HEK293 (cell line): ENCODE data around the gene GADD45GIP1.

Experiments used
- ATF2 ChIP-seq: fragments of 450-650 bp; formaldehyde crosslinking; IDR thresholded peaks from 2 replicates; pipeline ENCODE4 v1.5.1; 2016; ENCODE audit warnings: missing biosample characterization, missing genetic modification characterization, low read depth
- EGR2 ChIP-seq: fragments of 450-650 bp; formaldehyde crosslinking; IDR thresholded peaks from 2 replicates; pipeline ENCODE4 v1.5.1; 2016; ENCODE audit warnings: low read depth, missing biosample characterization, missing genetic modification characterization
- GFI1B ChIP-seq: fragments of 450-650 bp; formaldehyde crosslinking; IDR thresholded peaks from 2 replicates; pipeline ENCODE4 v1.5.1; 2016; ENCODE audit warnings: missing biosample characterization, missing genetic modification characterization
- GLI4 ChIP-seq: fragments of 450-650 bp; formaldehyde crosslinking; IDR thresholded peaks from 2 replicates; pipeline ENCODE4 v1.5.1; 2016; ENCODE audit warnings: missing biosample characterization, missing genetic modification characterization
- HOXC10 ChIP-seq: sonication (generic); formaldehyde crosslinking; IDR thresholded peaks from 2 replicates; pipeline ENCODE4 v1.8.1; 2023; ENCODE audit warnings: mild to moderate bottlenecking, missing genetic modification reagents
- KLF9 ChIP-seq: fragments of 450-650 bp; formaldehyde crosslinking; IDR thresholded peaks from 2 replicates; pipeline ENCODE4 v1.5.1; 2016; ENCODE audit warnings: missing biosample characterization, missing genetic modification characterization, low read depth
- MZF1 ChIP-seq: fragments of 450-650 bp; formaldehyde crosslinking; IDR thresholded peaks from 2 replicates; pipeline ENCODE4 v1.5.1; 2017; ENCODE audit warnings: missing biosample characterization, missing genetic modification characterization, borderline replicate concordance
- OVOL3 ChIP-seq: fragments of 450-650 bp; formaldehyde crosslinking; IDR thresholded peaks from 2 replicates; pipeline ENCODE4 v1.5.1; 2016; ENCODE audit warnings: missing biosample characterization, missing genetic modification characterization
- SP3 ChIP-seq: fragments of 450-650 bp; formaldehyde crosslinking; IDR thresholded peaks from 2 replicates; pipeline ENCODE4 v1.5.1; 2016; ENCODE audit warnings: missing biosample characterization, missing genetic modification characterization
- WT1 ChIP-seq: fragments of 450-650 bp; formaldehyde crosslinking; IDR thresholded peaks from 2 replicates; pipeline ENCODE4 v1.5.1; 2016; ENCODE audit warnings: missing biosample characterization, missing genetic modification characterization
- ZBTB21 ChIP-seq: fragments of 450-650 bp; formaldehyde crosslinking; IDR thresholded peaks from 2 replicates; pipeline ENCODE4 v1.5.1; 2017; ENCODE audit warnings: missing biosample characterization, missing genetic modification characterization
- ZBTB8A ChIP-seq: fragments of 450-650 bp; formaldehyde crosslinking; IDR thresholded peaks from 2 replicates; pipeline ENCODE4 v1.5.1; 2016; ENCODE audit warnings: missing biosample characterization, missing genetic modification characterization
- ZNF10 ChIP-seq: fragments of 450-650 bp; formaldehyde crosslinking; IDR thresholded peaks from 2 replicates; pipeline ENCODE4 v1.5.1; 2017; ENCODE audit warnings: missing biosample characterization, missing genetic modification characterization
- ZNF112 ChIP-seq: fragments of 450-650 bp; formaldehyde crosslinking; IDR thresholded peaks from 2 replicates; pipeline ENCODE4 v1.5.0; 2017; ENCODE audit warnings: missing biosample characterization, missing genetic modification characterization
- ZNF132 ChIP-seq: fragments of 450-650 bp; formaldehyde crosslinking; IDR thresholded peaks from 2 replicates; pipeline ENCODE4 v1.5.1; 2017; ENCODE audit warnings: missing biosample characterization, missing genetic modification characterization, borderline replicate concordance
- ZNF146 ChIP-seq: fragments of 450-650 bp; formaldehyde crosslinking; IDR thresholded peaks from 2 replicates; pipeline ENCODE4 v1.5.1; 2016; ENCODE audit warnings: missing biosample characterization, missing genetic modification characterization
- ZNF174 ChIP-seq: fragments of 450-650 bp; formaldehyde crosslinking; IDR thresholded peaks from 2 replicates; pipeline ENCODE4 v1.5.0; 2017; ENCODE audit warnings: missing biosample characterization, mild to moderate bottlenecking, missing genetic modification characterization
- ZNF23 ChIP-seq: fragments of 450-650 bp; formaldehyde crosslinking; IDR thresholded peaks from 2 replicates; pipeline ENCODE4 v1.5.1; 2016; ENCODE audit warnings: missing biosample characterization, missing genetic modification characterization, borderline replicate concordance
- ZNF24 ChIP-seq: fragments of 450-650 bp; formaldehyde crosslinking; IDR thresholded peaks from 2 replicates; pipeline ENCODE4 v1.5.1; 2016; ENCODE audit warnings: missing biosample characterization, missing genetic modification characterization
- ZNF302 ChIP-seq: fragments of 450-650 bp; formaldehyde crosslinking; IDR thresholded peaks from 2 replicates; pipeline ENCODE4 v1.5.1; 2016; ENCODE audit warnings: missing biosample characterization, missing genetic modification characterization, low read depth
- ZNF404 ChIP-seq: fragments of 450-650 bp; formaldehyde crosslinking; IDR thresholded peaks from 2 replicates; pipeline ENCODE4 v1.5.1; 2017; ENCODE audit warnings: missing biosample characterization, missing genetic modification characterization
- ZNF416 ChIP-seq: fragments of 450-650 bp; formaldehyde crosslinking; IDR thresholded peaks from 2 replicates; pipeline ENCODE4 v1.5.1; 2016; ENCODE audit warnings: missing biosample characterization, missing genetic modification characterization
- ZNF544 ChIP-seq: fragments of 450-650 bp; formaldehyde crosslinking; IDR thresholded peaks from 2 replicates; pipeline ENCODE4 v1.5.0; 2017; ENCODE audit warnings: missing biosample characterization, missing genetic modification characterization
- ZNF560 ChIP-seq: fragments of 450-650 bp; formaldehyde crosslinking; IDR thresholded peaks from 2 replicates; pipeline ENCODE4 v1.5.1; 2017; ENCODE audit warnings: missing biosample characterization, missing genetic modification characterization, borderline replicate concordance
- ZNF580 ChIP-seq: fragments of 450-650 bp; formaldehyde crosslinking; IDR thresholded peaks from 2 replicates; pipeline ENCODE4 v1.5.1; 2016; ENCODE audit warnings: missing biosample characterization, missing genetic modification characterization
- ZNF596 ChIP-seq: fragments of 450-650 bp; IDR thresholded peaks from 2 replicates; pipeline ENCODE4 v1.5.0; 2018; ENCODE audit warnings: missing biosample characterization, mild to moderate bottlenecking, missing genetic modification characterization, moderate library complexity
- ZNF639 ChIP-seq: fragments of 450-650 bp; formaldehyde crosslinking; IDR thresholded peaks from 2 replicates; pipeline ENCODE4 v1.5.1; 2016; ENCODE audit warnings: missing biosample characterization, missing genetic modification characterization
- ZNF660 ChIP-seq: fragments of 450-650 bp; IDR thresholded peaks from 2 replicates; pipeline ENCODE4 v1.5.1; 2018; ENCODE audit warnings: missing biosample characterization, mild to moderate bottlenecking, missing genetic modification characterization
- ZNF701 ChIP-seq: fragments of 450-650 bp; formaldehyde crosslinking; IDR thresholded peaks from 2 replicates; pipeline ENCODE4 v1.5.1; 2016; ENCODE audit warnings: missing biosample characterization, missing genetic modification characterization
- ZNF704 ChIP-seq: fragments of 450-650 bp; formaldehyde crosslinking; IDR thresholded peaks from 2 replicates; pipeline ENCODE4 v1.5.1; 2016; ENCODE audit warnings: missing biosample characterization, missing genetic modification characterization
- ZSCAN23 ChIP-seq: fragments of 450-650 bp; formaldehyde crosslinking; IDR thresholded peaks from 2 replicates; pipeline ENCODE4 v1.5.1; 2016; ENCODE audit warnings: missing biosample characterization, missing genetic modification characterization
- ZSCAN30 ChIP-seq: fragments of 450-650 bp; IDR thresholded peaks from 2 replicates; pipeline ENCODE4 v1.5.1; 2018; ENCODE audit warnings: missing biosample characterization, mild to moderate bottlenecking, missing genetic modification characterization, moderate library complexity
- TF ChIP-seq, protein P1 (sequence below): fragments of 450-650 bp; formaldehyde crosslinking; IDR thresholded peaks from 2 replicates; pipeline ENCODE4 v1.5.1; 2016; ENCODE audit warnings: missing biosample characterization, missing genetic modification characterization
- TF ChIP-seq, protein P2 (sequence below): IDR thresholded peaks from 2 replicates; pipeline ENCODE4 v1.6.1; 2011; ENCODE audit warnings: mild to moderate bottlenecking, low read depth, low read length, borderline replicate concordance

GADD45GIP1 gene

DNA sequence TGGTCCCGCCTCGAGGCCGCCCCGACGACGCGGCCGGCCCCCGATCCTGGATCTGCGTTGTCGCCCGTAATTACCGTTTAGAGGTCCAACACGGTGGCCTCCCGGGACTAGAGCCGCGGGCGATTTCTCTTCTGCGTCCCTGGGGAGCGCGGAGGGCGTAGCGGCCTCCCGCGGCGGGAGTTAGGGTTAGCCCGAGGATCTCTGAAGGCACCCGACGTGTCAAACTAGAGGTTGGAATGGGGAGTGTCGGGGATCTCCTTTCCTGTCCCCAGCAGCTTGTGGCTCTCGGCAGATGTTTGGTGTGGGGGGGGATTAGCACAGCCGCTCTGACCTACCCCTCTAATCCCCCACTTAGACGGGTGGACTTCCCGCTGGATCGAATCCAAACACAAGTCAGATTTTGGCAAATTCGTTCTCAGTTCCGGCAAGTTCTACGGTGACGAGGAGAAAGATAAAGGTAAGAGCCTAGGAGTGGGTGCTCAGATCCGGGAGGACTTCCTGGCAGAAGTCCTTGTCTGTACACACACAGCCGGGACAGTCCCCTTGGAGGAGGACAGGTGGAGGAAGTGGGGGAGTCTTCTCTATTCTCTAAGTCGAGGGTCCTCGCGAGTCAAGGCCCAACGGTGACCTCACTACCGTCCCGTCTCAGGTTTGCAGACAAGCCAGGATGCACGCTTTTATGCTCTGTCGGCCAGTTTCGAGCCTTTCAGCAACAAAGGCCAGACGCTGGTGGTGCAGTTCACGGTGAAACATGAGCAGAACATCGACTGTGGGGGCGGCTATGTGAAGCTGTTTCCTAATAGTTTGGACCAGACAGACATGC is 18.0 kb downstream of the GADD45GIP1 start (continued):
- no peak for TF ChIP-seq ZNF701 (tag by site-specific recombination)
- TF ChIP-seq ZNF302: no peak
- TF ChIP-seq ZNF23 (tag by site-specific recombination): no peak
- TF ChIP-seq ZSCAN23 (tag by site-specific recombination): no peak
- no peak for TF ChIP-seq ZBTB21 (tag by site-specific recombination)
- no peak for TF ChIP-seq ZNF544 (tag by site-specific recombination)
- no peak for TF ChIP-seq ZNF416 (tag by site-specific recombination)
- no peak for TF ChIP-seq GFI1B (tag by site-specific recombination)
- no peak for TF ChIP-seq SP3
- TF ChIP-seq, protein P1, sequence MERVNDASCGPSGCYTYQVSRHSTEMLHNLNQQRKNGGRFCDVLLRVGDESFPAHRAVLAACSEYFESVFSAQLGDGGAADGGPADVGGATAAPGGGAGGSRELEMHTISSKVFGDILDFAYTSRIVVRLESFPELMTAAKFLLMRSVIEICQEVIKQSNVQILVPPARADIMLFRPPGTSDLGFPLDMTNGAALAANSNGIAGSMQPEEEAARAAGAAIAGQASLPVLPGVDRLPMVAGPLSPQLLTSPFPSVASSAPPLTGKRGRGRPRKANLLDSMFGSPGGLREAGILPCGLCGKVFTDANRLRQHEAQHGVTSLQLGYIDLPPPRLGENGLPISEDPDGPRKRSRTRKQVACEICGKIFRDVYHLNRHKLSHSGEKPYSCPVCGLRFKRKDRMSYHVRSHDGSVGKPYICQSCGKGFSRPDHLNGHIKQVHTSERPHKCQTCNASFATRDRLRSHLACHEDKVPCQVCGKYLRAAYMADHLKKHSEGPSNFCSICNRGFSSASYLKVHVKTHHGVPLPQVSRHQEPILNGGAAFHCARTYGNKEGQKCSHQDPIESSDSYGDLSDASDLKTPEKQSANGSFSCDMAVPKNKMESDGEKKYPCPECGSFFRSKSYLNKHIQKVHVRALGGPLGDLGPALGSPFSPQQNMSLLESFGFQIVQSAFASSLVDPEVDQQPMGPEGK: no peak
- TF ChIP-seq WT1 (tag by site-specific recombination): no peak
- TF ChIP-seq MZF1 (tag by site-specific recombination): no peak
- peak; percentile 25; the same call in 1 of the 2 replicates for TF ChIP-seq KLF9 (tag by site-specific recombination)
- TF ChIP-seq ZNF10 (tag by site-specific recombination): no peak
- TF ChIP-seq ZNF580 (tag by site-specific recombination): peak; percentile 31; the same call in 1 of the 2 replicates
- 0 out of 2 replicates have a peak, but pooled peaks have one; percentile 26 for TF ChIP-seq EGR2 (tag by site-specific recombination)
- TF ChIP-seq HOXC10 (CRISPR knock-in tag): no peak
- no peak for TF ChIP-seq ZNF704 (tag by site-specific recombination)
- TF ChIP-seq ZNF639 (tag by site-specific recombination): no peak
- no peak for TF ChIP-seq ZSCAN30 (tag by site-specific recombination)
- no peak for TF ChIP-seq ZNF132 (tag by site-specific recombination)
- TF ChIP-seq, protein P2, sequence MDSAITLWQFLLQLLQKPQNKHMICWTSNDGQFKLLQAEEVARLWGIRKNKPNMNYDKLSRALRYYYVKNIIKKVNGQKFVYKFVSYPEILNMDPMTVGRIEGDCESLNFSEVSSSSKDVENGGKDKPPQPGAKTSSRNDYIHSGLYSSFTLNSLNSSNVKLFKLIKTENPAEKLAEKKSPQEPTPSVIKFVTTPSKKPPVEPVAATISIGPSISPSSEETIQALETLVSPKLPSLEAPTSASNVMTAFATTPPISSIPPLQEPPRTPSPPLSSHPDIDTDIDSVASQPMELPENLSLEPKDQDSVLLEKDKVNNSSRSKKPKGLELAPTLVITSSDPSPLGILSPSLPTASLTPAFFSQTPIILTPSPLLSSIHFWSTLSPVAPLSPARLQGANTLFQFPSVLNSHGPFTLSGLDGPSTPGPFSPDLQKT: no peak
- 0 out of 2 replicates have a peak, but pooled peaks have one; percentile 3 for TF ChIP-seq ZNF660 (tag by site-specific recombination)
- no peak for TF ChIP-seq ATF2 (tag by site-specific recombination)
- no peak for TF ChIP-seq ZNF24
- no peak for TF ChIP-seq ZNF596 (tag by site-specific recombination)
- no peak for TF ChIP-seq ZNF404 (tag by site-specific recombination)
- TF ChIP-seq GLI4 (tag by site-specific recombination): 0 out of 2 replicates have a peak, but pooled peaks have one; percentile 4
- no peak for TF ChIP-seq ZNF112
- no peak for TF ChIP-seq ZBTB8A (tag by site-specific recombination)
- no peak for TF ChIP-seq ZNF174 (tag by site-specific recombination)
- TF ChIP-seq ZNF560: no peak
- no peak for TF ChIP-seq OVOL3 (tag by site-specific recombination)
- no peak for TF ChIP-seq ZNF146 (tag by site-specific recombination)
